ENCODE measurements around the gene CDC42EP5.
"Not testable (repeated sequence)": the region's sequence is repeated elsewhere in the genome, so short reads cannot be mapped to it uniquely, and the experiment has no call there.

CDC42EP5 gene

DNA sequence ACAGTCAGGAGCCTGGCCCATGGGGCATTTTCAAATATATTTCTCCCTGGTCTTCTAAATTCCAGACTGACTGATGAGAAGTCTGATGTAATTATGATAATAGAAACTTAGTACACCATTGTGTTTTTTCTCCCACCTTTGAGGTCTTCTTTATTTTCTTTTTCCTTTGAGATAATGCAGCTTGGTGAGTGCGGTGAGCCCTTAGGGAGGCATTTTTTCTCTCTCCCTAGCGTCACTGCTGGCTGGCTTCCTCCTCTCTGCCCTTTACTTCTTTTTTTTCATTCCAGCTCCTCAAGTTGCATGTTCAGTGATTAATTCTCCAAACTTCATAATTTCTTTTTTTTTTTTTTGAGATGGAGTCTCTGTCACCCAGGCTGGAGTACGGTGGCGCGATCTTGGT is 12.8 kb upstream of the CDC42EP5 start:
- no peak for DNase-seq

DNA sequence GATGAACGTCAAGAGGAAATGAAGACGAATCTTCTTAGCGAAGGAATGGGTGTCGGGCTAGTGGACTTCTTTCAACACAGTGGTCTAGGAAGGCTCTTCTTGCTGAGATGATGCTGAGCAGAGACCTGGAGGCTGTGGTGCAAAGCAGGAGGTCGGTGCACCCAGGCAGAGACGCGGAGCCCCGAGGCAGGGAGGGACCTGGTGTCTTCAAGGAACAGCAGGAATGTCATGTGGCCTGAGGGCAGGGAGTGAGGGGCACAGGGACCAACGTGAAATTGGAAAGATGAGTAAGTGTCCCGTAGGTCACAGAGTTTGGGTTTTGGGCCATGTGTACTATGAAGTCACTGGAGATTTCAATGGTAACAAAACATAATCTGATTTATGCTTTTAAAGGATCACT is 11.4 kb upstream of the CDC42EP5 start:
- DNase-seq: no peak

DNA sequence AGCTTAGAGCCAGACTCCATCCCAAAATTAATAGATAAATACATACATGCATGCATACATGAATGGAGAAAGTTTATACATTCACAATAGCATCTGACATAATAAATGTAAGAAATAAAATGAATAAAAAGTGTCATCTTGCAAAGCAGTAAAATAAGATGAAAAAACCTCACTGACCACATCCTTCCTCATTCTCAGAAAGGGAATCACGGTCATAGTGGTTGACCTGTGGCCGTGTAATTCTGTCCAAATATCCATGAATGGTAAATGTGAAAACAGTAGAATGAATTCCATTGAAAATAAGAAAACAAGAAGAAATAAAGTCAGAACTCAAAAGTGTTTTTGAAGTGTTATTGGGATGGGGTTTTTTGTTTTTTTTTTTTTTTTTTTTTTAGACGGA is 9.8 kb upstream of the CDC42EP5 start:
- no peak for DNase-seq

DNA sequence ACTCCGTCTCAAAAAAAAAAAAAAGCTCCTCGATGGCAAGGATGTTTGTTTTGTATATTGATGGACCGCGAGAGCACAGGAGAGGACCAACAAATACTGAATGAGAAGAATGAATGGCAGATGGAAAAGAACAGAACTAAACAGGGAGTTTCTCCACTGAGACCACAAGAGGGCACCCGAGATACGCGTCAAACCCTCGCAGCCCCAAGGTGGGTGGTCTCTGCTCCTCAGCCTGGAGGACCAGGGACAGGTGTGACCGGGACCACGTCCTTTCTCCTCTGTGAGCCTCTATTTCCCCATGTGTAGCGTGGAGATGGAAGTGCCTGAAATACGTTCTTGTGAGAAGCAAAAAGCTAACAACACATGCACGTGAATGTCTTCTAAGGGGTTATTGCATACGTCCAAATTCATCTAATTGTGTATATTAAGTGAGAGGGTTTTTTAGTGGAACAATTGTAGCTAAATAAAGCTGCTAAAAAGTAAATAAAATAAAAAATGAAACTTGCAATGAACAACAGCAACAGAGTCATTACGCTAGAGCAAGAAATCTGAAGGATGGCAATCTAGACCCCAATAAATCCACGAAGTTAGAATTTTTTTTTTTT is 8.3 kb upstream of the CDC42EP5 start:
- DNase-seq: no peak

DNA sequence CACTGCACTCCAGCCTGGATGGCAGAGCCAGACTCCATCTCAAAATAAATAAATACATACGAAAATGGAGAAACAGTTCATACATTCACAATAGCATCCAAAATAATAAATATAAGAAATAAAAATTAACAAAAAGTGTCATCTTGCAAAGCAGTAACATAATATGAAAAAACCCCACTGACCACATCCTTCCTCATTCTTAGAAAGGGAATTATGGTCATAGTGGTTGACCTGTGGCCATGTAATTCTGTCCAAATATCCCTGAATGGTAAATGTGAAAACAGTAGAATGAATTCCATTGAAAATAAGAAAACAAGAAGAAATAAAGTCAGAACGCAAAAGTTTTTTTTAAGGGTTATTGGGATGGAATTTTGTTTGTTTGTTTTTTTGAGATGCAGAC is 7.0 kb upstream of the CDC42EP5 start:
- no peak for DNase-seq

DNA sequence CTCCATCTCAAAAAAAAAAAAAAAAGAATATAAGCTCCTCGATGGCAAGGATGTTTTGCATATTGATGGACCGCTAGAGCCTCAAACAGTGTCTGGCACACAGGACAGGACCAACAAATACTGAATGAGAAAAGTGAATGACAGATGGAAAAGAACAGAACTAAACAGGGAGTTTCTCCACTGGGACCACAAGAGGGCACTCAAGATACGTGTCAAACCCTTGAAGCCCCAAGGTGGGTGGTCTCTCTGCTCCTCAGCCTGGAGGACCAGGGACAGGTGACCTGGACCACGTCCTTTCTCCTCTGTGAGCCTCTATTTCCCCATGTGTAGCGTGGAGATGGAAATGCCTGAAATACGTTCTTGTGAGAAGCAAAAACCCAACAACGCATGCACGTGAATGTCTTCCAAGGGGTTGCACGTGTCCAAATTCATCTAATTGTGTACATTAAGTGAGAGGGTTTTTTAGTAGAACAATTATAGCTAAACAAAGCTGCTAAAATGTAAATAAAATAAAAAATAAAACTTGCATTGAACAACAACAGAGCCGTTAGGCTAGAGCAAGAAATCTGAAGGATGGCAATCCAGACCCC is 5.7 kb upstream of the CDC42EP5 start:
- DNase-seq: no peak

DNA sequence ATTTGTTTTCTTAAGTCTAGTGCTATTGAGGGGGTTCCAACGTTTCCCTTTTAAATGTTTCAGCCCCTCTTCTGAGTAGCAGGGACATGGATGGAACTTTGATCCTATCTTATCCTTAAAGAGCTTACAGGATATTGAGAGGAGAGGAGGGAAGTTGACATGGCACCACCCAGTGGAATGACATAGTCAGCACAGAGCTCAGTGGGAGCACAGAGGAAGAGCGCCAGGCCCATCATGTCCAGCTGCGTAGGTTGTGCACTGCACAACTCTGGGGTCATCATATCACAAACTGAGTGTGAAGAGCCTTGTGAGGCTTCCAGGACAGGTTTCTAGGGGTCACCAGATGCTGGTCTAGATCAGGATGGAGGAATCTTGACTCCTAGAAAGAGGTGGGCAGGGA is 4.6 kb upstream of the CDC42EP5 start:
- no peak for DNase-seq

DNA sequence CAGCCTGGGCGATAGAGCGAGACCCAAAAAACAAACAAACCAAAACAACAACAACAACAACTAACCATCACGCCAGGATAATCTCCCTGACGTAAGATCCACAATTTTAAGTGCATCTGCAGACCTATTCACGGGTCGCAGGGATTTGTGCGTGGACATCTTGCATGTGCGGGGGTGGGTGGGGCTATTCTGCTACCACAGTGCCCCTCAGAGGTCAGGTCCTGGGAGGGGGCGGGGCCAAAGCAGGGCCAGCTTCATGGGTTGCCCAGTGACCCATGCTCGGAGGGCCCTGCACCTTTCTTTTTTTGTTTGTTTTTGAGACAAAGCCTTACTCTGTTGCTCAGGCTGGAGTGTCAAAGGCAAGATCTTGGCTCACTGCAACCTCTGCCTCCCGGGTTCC is 2.6 kb upstream of the CDC42EP5 start:
- DNase-seq: no peak

DNA sequence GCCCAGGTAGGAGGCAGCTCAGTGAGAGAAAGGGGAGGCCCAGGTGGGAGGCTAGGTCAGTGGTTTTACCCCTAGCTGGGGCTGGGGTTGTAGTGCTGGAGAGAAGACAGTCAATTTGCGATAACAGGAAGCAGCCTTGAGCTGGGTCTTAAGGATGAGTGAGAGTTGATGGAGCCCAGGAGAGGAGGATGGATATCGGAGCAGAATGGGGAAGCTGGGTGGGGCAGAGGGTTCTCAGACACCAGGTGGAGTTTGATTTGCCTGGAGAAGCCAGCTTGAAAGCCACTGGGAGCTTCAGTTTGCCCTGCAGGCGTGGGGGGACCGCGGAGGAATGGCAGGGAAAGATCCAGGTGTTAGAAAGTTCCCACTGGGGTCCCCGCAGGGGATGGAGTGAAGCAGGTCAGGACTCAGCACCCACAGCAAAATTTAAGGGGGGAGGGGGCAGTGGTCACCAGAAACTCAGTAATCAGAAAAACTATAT is 836 bp upstream of the CDC42EP5 start:
- no peak for DNase-seq

DNA sequence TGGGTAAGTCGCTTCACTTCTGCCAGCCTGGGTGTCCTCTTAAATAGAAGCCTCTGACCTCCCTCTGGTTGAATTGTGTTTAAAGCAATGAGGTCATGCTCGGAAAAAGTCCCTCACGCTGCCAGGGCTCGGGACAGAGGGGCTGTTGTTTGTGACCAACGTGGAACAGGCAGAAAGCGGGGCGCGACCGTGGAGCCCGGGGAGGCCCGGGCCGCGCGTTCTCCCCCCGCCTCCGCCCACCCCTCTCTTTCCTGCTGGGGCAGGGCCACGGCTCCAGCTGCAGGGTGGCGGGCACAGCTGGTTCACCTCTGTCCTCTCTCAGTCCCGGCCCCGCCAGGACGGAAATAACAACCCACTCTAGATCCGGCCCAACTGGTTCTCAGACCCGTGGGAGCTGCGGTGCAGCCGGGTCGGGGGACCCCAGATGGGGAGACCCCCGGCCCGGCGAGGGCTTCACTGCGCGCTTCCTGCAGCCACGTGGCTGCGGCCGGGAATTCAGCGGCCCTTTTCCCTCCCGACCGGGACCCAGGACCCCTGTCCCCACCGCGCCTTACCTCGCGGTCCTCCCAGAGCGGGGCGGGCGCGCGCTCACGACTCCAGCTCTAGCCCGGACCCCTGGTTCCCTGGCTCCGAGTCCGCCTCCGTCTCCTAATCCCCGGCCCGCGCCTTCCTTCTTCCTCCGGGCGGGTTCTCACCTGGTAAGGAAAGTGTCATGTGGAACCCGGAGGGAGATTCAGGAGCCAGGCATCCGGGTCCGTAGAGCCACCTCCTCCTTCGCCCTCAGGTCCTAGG is 1.9 kb downstream of the CDC42EP5 start:
- DNase-seq: peak; percentile 40

DNA sequence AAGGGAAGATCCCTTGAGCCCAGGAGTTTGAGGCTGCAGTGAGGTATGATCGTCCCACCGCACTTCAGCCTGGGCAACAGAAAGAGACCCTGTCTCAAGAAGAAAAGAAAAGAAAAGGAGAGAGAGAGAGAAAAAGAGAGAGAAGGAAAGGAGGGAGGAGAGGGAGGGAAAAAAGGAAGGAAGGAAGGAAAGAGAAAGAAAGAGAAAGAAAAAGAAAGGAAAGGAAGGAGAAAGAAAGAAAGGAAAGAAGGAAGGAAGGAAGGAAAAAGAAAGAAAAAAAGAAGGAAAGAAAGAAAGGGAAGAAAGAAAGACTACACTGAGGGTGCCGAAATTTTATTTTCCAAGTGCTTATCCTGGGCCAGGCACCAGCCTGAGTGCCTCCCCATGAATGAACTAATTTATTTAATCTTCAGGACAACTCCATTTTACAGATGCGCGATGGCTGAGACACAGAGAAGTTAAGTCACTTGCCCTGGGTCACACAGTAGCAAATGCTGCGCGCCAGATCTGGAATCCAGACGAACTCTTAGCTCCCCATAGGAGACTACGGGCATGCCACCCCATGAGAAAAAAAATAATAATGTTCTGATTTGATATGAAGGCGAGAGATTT is 2.7 kb downstream of the CDC42EP5 start:
- no peak for DNase-seq

DNA sequence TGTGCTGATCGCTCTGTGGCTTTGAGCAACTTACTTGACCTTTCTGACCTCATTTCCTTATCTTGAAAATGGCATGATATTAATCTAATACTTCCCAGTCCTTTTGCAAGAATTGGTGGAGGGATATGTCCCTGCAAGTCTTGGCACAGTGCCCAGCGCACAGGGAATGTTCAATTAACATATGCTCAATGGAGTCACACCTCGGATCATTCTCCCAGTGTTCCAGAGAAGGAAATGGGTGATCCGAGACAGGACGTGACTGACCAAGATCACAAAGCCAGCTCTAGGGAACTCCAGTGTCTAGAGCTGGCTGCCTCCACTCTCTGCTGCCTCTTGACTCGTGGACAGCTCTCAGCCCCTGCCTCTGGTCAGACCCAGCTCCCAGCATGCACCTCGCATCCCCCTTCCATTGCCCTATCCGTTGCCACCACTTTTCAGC is 3.6 kb downstream of the CDC42EP5 start:
- DNase-seq: no peak

DNA sequence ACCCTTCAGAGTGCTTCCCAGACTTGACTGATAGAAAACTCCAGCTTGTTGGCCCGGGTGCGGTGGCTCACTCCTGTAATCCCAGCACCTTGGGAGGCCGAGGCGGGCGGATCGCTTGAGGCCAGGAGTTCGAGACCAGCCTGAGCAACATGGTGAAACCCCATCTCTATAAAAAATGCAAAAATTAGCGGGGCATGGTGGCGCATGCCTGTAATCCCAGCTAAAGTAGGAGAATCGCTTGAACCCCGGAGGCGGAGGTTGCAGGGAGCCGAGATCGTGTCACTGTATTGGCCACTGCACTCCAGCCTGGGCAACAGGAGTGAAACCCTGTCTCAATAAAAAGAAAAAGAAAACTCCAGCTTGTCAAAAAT is 7.0 kb downstream of the CDC42EP5 start:
- not testable (repeated sequence) for DNase-seq

DNA sequence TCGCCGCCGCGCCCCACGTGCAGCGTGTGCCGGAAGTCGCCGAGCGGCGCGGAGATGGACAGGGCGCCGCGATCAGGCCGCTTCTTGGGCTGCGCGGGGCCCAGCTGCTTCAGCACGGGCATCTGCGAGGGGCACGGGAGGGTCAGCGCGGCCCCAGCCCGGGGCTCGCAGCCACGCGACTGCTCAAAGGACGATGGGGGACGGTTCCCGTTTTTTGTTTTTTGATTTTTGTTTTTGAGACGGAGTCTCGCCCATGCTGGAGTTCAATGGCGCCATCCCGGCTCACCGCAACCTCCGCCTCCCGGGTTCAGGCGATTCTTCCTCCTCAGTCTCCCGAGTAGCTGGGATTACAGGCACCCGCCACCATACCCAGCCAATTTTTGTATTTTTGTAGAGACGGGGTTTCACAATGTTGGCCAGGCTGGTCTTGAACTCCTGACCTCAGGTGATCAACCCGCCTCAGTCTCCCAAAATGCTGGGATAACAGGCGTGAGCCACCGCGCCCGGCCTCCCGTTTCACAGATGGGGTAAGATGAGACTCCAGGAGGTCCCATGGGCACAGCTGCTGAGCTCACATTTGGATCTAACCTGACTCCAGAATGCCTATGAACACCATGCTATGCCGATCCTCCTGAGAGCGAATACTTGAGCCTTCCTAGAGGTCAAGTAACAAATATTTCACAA is 7.5 kb downstream of the CDC42EP5 start:
- no peak for DNase-seq

DNA sequence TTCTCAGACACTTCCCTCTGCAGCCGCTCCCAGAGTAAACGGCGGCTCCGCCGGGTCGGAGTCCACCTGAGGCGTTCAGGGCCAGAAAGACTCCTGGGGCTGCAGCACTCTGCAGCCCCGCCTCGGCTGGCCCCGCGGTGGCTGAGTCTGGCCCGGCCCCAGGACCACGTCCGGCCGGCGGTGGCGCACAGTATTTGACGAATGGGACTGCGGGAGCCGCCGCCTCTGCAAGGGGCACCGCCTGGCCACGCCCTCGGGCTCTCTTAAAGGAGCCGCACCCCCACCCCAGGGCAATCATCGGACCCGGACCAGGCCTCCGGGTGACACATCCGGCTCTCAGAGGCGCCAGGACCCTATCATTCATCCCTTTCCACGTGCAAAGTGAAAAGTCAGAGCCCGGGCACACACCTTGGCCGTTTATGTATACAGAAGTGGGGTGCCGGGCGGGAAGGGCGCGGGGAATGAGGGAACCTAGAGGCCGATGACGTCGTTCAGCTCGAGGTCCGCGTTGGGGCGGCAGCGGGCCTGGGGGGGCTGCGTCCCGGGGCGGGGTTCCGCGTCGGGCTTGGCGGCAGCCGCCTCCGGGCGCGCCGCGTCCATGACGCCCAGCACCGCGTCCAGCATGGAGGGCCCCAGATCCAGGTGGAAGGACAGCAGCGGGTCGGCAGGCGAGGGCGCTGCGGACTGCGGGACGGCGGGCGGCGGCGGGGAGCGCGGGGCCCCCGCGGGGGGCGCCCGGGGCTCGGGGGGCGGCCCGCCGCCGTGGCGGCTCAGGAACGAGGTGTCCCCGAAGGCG is 8.3 kb downstream of the CDC42EP5 start:
- DNase-seq: peak; percentile 92

DNA sequence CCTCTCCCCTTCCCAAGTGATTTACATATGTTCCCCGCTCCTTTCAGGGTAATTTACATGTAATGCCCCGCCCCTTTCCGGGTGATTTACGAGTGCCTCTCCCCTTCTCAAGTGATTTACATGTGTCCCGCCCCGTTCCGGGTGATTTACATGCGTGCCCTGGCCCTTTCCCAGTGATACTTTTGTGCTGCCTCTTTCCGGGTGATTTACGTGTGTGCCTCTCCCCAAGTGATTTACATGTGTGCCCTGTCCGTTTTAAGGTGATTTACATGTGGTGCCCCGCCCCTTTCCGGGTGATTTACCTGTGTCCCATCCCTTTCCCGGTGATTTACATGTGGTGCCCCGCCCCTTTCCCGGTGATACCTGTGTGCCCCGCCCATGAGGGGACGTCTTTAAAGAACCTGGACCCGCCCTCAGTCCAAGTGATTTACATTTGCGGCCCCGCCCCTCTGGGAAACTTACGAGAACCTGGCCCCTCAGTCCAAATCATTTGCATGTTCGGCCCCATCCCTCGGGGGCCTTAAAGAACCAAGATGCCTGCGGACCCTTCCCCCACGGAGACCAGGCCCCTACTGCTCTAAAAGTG is 9.0 kb downstream of the CDC42EP5 start:
- no peak for DNase-seq

DNA sequence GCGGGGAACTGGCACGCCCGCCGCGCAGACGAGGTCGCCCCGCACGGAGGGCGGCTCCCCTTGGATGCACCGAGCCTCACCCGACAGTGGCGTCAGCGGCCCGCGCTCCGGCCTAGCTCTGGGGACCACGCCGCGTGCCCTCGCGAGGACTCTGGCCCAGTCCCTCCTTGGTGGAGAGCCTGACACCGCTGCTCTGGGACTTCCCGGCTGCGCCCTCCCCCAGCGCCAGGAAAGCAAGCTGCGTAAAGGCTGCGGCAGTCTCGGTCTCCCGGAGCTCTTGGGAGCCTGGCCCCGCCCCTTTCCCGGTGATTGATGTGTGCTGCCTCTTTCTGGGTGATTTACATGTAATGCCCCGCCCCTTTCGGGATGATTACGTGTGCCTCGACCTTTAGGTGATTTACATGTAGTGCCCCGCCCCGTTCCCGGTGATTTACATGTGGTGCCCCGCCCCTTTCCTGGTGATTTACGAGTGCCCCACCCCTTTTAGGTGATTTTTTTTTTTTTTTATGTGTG is 9.5 kb downstream of the CDC42EP5 start, which contains the start of gene LENG9:
TSS of gene LENG9 (minus strand) at position 248 of the 513 bp plus-strand sequence. CDS start 252 bp downstream, outside the sequence.
- no peak for DNase-seq

DNA sequence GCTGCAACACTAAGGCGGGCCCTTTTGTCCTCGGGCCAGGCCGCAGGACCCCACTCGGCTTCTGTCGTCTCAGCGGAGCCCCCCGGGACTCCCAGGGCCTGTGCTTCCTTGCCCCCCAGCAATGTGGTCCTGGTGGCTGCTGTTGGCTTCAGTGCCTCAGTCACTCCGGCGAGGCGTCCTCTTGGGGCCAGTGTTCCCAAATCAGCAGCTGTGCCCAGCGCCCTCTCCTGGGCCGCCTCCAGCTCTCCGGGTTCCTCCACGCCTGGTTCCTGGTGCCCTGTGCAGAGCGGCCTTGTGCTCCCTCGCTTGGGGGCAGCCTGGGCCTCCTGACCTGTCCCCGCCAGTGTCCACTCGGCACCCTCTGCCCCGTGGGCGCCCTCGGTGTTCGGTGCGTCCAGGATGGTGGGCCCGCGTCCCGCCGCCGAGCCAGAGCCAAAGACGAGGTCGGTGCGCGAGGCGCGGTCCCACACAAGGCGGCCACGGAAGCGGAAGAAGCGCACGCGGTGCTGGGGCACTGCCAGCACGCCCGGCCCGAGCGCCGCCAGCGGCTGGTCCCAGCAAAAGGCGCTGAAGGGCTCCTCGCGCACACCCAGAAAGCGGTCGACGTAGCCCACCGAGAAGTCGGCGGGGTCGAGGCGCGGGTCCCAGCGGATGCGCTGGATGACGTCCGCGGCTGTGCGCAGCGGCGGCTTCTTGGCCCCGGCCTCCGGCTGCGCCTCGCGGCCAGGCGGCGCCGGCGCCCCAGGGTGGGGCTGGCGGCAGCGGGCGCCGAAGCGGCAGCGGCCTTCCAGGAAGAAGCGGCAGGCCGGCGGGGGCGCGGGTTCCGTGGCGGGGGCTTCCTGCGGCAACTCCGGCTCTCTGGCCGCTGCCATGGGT is 10.2 kb downstream of the CDC42EP5 start:
- DNase-seq: no peak

DNA sequence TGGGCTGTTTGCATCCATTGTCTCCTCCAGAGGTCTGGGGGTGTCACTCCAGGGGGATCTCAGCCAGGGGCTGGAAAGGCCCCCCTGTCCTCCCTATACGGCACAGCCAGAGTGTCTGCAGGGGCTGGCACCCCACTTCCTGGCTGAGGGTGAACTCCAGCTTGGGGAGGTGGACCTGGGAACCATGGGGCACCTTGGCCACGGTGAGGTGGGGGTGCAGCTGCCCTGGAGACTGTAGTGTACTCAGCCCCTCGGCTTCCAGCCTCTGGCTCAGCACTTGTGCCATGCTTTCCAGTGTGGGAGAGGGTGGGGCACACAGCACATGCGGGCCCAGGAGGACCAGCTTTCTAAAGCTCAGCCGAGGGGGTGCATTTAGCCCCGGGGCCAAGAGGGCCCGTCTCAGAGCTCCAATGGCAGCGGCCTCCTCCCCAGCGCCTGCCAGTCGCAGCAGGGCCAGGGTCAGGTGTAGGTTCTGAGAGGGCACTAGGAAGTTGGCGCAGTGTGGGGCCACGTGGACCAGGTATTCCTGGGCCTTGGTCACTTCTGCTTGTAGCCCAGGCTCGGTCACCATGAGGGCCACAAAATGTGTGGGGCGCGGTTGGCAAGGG is 10.9 kb downstream of the CDC42EP5 start:
- no peak for DNase-seq

DNA sequence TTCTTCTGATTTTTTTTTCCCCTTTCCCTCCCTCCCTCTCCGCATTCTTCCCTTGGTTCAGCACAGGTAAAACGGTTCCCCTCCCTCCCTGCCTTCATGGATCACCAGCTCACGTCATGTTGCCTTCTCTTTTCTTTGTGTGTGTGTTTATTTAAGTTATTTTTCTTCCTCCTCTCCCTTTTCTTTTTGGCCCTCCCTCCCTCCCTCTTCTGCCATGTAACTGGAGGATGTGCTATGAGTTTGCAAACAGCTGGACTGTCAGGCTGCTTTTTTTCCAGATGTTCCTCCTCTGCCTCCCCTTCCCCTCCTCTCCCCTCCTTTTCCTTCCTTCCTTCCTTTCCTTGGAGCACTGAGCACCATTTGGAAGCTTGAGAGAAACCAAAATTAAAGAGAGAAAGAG is 11.5 kb downstream of the CDC42EP5 start:
- DNase-seq: no peak

Measured in 8988T (cell line).